ENCODE data around the gene GSG1L.

The GSG1L gene

DNA sequence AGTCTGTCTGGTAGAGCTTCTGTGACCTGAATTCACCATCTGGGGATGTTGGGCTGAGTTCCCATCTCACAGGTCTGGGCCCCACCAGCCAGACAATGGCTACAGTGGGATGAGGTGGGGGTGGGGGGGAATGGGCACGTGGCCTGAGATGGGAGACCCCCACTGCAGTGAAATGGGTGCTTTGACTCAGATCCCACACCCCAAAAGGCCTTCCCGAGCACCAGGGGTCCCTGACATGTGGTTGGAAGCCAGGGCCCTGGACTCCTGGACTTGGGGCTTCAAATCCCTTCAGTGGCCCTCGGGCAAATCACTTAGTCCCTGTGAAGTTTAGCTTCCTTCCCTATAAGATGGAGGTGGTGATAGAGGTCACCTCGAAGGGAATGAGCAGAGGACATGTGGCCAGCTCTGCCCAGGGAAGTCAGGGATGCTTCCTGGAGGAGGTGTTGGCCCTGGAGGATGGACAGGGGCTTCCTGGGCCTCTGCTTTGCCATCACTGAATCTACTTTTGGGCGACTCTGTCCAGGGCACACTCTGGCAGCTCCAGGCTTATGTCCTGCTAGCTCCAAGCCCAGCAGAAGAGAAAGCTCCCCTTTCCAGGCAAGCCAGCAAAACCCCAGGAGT, 295.4 kb downstream of the GSG1L start:
- no peak overlapping the region for H3K4me3 ChIP-seq (ENCODE audit: low read length)
- TF ChIP-seq, protein P1, sequence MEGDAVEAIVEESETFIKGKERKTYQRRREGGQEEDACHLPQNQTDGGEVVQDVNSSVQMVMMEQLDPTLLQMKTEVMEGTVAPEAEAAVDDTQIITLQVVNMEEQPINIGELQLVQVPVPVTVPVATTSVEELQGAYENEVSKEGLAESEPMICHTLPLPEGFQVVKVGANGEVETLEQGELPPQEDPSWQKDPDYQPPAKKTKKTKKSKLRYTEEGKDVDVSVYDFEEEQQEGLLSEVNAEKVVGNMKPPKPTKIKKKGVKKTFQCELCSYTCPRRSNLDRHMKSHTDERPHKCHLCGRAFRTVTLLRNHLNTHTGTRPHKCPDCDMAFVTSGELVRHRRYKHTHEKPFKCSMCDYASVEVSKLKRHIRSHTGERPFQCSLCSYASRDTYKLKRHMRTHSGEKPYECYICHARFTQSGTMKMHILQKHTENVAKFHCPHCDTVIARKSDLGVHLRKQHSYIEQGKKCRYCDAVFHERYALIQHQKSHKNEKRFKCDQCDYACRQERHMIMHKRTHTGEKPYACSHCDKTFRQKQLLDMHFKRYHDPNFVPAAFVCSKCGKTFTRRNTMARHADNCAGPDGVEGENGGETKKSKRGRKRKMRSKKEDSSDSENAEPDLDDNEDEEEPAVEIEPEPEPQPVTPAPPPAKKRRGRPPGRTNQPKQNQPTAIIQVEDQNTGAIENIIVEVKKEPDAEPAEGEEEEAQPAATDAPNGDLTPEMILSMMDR (conservative IDR thresholded peaks at IDR 0.05; ENCODE audit: low read length) = no peak
- DNase-seq (ENCODE audit: low read depth) = no peak

DNA sequence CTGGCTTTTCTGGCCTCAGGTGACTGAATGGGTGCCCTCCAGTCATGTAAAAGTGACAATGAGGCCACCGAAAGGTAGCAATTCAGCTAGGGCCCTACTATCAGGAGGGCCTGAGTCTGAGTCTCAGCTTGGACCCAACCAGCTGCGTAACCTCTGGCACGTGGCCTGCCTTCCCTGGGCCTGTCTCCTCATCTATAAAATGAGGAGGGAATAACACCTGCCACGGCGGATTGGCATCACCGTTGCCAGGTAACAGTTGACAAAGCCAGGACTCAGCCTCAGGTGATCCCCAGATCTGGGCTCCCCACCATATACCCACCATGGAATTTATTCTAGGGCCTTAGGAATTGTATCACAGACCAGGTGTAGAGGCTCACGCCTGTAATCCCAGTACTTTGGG, 296.4 kb downstream of the GSG1L start:
- TF ChIP-seq, protein P1 (conservative IDR thresholded peaks at IDR 0.05; ENCODE audit: low read length) = no peak
- DNase-seq (ENCODE audit: low read depth) = no peak
- no peak overlapping the region for H3K4me3 ChIP-seq (ENCODE audit: low read length)

DNA sequence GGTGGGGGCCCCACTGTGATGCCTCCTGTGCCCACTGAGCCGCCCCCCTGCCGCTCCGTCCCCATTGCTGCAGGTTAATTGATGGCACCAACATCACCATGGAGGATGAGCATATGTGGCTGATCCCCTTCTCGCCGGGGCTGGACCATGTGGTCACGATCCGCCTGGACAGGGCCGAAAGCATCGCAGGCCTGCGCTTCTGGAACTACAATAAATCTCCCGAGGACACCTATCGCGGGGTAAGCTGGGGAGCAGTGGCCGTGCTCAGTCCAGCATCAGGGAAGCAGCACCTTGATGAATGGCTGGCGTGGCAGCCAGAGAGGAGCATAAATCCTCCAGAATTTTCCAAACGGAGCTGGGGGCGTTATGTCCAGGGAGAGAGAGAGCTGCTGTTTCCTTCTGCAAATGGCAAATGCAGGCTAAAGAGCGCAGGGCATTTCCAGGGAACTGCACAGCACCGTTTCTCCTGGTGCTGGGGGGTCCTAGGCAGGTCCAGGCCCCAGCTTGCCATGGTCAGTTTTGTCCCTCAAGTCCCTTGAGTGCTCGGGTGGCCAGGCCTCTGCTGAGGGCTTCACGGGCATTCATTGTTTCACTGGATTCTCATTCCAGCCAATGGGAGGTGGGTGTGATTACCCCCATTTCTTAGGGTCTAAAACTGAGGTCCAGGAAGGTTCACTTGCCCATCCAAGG, 297.1 kb downstream of the GSG1L start:
- DNase-seq (ENCODE audit: low read depth) = no peak
- H3K4me3 ChIP-seq (ENCODE audit: low read length) = no peak overlapping the region
- TF ChIP-seq, protein P1 (conservative IDR thresholded peaks at IDR 0.05; ENCODE audit: low read length) = no peak

DNA sequence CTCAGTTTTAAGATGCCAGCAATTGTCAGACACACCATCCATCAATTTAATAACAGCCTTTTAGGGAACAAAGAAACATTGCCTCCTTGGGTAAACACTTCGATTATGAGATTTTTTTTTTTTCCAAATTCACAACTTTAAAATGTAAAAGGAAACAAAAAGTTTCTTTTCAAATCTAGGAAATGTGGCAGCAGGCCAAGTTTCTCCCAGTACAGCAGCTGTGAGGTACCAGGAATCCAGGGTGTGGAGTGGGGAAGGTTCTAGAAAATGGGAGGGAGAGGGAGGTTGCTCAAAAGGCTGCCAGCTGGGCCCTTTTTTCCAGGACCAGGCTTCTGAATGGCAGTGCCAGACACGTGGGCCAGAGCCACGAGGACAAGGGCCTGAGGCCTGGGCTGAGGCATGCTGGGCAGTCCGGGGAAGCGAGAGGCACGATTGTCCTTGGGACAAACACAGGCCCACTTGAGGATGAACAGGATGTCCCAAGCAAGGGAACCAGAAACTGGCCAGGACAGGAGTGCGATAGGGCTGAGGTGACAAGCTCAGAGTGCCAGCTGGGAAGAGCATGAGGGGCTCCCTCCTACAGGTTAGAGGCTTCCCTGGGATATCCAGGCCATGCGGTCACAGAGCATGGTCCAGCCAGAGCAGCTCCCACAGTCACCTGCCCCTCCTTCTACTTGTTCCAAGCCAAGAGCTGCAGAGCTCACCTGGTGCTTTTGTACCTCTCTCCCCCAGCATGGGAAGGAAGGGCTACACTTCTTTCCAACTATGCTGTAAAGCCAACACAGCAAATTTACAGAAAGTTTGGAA, 298.4 kb downstream of the GSG1L start:
- no peak overlapping the region for H3K4me3 ChIP-seq (ENCODE audit: low read length)
- no peak for DNase-seq (ENCODE audit: low read depth)
- TF ChIP-seq, protein P1 (conservative IDR thresholded peaks at IDR 0.05; ENCODE audit: low read length) = no peak

DNA sequence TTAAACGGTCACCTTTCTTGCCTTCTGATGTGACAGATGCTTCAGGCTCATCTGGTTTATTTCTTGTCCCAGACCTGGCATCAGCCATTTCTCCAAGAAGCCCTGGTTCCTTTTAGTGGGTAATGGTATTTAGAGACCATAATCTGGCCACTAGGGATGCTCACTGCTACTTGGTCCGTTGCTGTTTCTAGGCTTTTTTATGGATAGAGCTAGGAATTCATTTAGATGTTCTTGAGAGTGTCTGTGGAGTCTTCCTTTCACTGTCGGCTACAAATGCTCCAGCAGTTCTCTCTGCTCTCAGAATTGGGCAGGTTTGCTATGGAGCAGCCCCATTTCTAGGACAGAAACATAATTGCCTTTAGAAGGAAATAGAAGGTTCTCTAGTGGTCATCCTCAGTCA, 299.1 kb downstream of the GSG1L start:
- no peak for DNase-seq (ENCODE audit: low read depth)
- TF ChIP-seq, protein P1 (conservative IDR thresholded peaks at IDR 0.05; ENCODE audit: low read length) = no peak
- no peak overlapping the region for H3K4me3 ChIP-seq (ENCODE audit: low read length)

DNA sequence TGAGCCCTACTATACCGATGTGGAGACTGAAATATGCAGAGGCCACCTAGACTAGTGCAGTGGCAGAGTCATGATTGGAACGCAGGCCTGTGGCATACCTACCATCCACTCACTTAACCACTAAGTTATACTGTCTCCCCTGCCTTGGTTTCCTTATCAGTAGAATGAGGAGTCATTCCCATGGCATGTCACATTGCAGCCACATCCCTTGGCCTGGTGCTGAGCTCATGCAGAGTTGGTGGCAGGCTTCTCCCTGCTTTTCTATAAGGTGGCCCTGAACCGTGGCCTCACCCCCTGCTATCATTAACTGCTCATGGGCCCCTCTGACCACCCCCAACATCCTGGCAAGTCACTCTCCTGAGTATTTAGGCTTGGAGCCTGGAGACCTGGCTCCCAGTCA, 301.1 kb downstream of the GSG1L start:
- TF ChIP-seq, protein P1 (conservative IDR thresholded peaks at IDR 0.05; ENCODE audit: low read length) = no peak
- no peak for DNase-seq (ENCODE audit: low read depth)
- H3K4me3 ChIP-seq (ENCODE audit: low read length) = no peak overlapping the region

Data from AG10803 (cell line).